GM19463 (cell line): ENCODE data around the gene MTMR3.

Experiments used
- ATAC-seq: cut with Tn5 transposase; IDR thresholded peaks from one replicate; pipeline ENCODE4 v1.9.1; 2021; ENCODE audit warnings: mild to moderate bottlenecking, moderate library complexity; ENCODE audit not compliant: unreplicated experiment

The MTMR3 gene

GRCh38 chr22:29867851-29868250 lies 15.1 kb upstream of the MTMR3 start:
- ATAC-seq, result no peak

- no peak for ATAC-seq
Observed at GRCh38 chr22:29870574-29870973, 12.4 kb upstream of the MTMR3 start.

GRCh38 chr22:29871684-29872083 lies 11.3 kb upstream of the MTMR3 start:
- no peak for ATAC-seq

GRCh38 chr22:29872144-29872893 lies 10.7 kb upstream of the MTMR3 start:
- no peak for ATAC-seq

- no peak for ATAC-seq
Observed at GRCh38 chr22:29872989-29873388, 10.0 kb upstream of the MTMR3 start.

- ATAC-seq, result no peak
Observed at GRCh38 chr22:29873943-29874342, 9.0 kb upstream of the MTMR3 start.

GRCh38 chr22:29877620-29878019 lies 5.4 kb upstream of the MTMR3 start:
- no peak for ATAC-seq

- no peak for ATAC-seq
Observed at GRCh38 chr22:29879753-29880152, 3.2 kb upstream of the MTMR3 start.

- no peak for ATAC-seq
Observed at GRCh38 chr22:29882716-29883044, 294 bp upstream of the MTMR3 start.

GRCh38 chr22:29883775-29884097 lies 762 bp downstream of the MTMR3 start:
- no peak for ATAC-seq

GRCh38 chr22:29885610-29886009 lies 2.6 kb downstream of the MTMR3 start:
- ATAC-seq, result no peak

- no peak for ATAC-seq
Observed at GRCh38 chr22:29886596-29886995, 3.6 kb downstream of the MTMR3 start.

- no peak for ATAC-seq
Observed at GRCh38 chr22:29887358-29887757, 4.4 kb downstream of the MTMR3 start.

GRCh38 chr22:29890760-29891159 lies 7.8 kb downstream of the MTMR3 start:
- ATAC-seq, result no peak

- ATAC-seq, result no peak
Observed at GRCh38 chr22:29892315-29893156, 9.6 kb downstream of the MTMR3 start.

- no peak for ATAC-seq
Observed at GRCh38 chr22:29901354-29901753, 18.4 kb downstream of the MTMR3 start.

GRCh38 chr22:29903371-29903770 lies 20.4 kb downstream of the MTMR3 start:
- no peak for ATAC-seq

GRCh38 chr22:29904020-29904419 lies 21.0 kb downstream of the MTMR3 start:
- no peak for ATAC-seq

GRCh38 chr22:29907753-29908515 lies 25.0 kb downstream of the MTMR3 start:
- no peak for ATAC-seq

GRCh38 chr22:29912141-29912540 lies 29.2 kb downstream of the MTMR3 start:
- ATAC-seq, result no peak

- no peak for ATAC-seq
Observed at GRCh38 chr22:29912605-29913398, 29.8 kb downstream of the MTMR3 start.
